Cortex of kidney (tissue), 1 donor: Measurements from ENCODE around the gene GRK5.
"Not testable (repeated sequence)": the region's sequence is repeated elsewhere in the genome, so short reads cannot be mapped to it uniquely, and the experiment has no call there.

ENCODE experiments used
- DNase-seq: peaks from one replicate; lab custom pipeline; 2025; lab: John Stamatoyannopoulos, UW

The GRK5 gene

GRCh38 chr10:119459681-119460340 lies 252.4 kb downstream of the GRK5 start:
- DNase-seq, result no peak

GRCh38 chr10:119460369-119461195 lies 253.2 kb downstream of the GRK5 start:
- no peak for DNase-seq

DNA sequence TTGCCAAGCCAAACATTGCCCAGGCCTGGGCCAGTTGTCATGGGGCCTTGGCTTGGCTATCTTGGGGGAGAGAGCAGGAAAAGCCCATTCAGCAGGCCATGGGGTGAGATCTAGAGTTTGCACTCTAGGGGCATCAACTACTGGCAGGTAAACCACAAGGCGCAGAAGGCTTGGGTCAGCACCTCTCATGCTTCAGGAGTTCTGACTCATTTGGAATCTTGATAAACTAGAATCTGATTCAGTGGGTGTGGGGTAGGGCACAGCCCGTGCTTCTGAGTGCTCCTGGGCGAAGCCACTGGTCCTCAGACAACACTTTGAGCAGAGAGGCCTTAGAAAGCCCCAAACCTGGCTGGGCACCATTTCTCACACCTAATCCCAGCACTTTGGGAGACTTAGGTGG lies 254.0 kb downstream of the GRK5 start:
- no peak for DNase-seq

DNA sequence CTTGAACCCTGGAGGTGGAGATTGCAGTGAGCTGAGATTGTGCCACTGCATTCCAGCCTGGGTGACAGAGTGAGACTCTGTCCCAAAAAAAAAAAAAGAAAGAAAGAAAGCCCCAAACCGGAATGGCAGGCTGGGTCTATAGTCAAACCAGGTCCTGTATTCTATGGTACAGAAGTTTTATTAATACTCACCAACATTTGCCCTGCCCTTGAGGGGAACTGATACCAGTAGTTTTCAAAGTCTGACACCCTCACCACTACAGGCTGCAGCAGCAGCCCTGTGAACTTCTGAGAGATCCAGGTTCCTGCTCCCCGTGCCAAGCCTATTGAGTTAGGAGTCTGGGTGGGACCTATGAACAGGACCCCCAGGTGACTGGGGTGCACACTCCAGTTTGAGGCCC lies 254.6 kb downstream of the GRK5 start:
- DNase-seq, result no peak

- DNase-seq, result no peak
Observed at GRCh38 chr10:119462773-119463172, 255.4 kb downstream of the GRK5 start.

GRCh38 chr10:119463195-119463594 lies 255.8 kb downstream of the GRK5 start:
- not testable (repeated sequence) for DNase-seq

DNA sequence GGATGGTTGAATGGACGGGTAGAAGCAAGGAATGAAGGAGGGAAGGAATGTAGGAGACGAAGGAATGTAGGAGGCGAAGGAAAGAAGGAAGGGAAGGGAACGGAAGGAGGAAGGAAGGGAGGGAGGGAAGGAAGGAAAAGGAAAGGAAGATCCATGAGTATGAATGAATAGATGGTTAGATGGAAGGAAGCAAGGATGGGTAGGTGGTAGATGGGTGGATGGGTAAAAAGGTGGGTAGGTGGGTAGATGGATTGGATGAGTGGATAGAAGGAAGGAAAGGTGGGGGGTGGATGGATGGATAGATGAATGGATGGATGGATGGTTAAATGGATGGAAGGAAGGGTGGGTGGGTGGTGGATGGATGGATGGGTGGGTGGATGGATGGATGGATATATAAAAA lies 257.7 kb downstream of the GRK5 start:
- DNase-seq, result no peak

- DNase-seq, result no peak
Observed at GRCh38 chr10:119466076-119466475, 258.7 kb downstream of the GRK5 start.

DNA sequence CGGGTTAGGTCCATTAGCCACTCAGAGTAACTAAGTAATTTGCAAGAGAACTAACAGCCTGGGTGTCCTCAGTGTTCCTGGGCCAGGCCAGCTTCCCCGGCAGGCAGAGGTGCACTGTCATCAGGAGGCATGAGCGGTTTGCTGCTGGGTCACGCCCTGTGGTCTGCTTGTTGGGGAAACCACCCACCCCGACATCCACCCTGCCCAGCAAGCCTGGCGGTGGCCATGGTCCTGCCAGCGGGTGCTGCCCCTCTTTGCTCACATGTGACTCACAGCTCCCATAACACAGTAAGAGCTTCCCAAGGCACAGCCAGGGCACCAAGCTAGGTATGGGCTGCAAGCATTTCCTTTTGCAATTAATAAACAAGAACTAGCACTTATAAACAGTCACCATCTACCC lies 259.3 kb downstream of the GRK5 start:
- DNase-seq, result no peak

DNA sequence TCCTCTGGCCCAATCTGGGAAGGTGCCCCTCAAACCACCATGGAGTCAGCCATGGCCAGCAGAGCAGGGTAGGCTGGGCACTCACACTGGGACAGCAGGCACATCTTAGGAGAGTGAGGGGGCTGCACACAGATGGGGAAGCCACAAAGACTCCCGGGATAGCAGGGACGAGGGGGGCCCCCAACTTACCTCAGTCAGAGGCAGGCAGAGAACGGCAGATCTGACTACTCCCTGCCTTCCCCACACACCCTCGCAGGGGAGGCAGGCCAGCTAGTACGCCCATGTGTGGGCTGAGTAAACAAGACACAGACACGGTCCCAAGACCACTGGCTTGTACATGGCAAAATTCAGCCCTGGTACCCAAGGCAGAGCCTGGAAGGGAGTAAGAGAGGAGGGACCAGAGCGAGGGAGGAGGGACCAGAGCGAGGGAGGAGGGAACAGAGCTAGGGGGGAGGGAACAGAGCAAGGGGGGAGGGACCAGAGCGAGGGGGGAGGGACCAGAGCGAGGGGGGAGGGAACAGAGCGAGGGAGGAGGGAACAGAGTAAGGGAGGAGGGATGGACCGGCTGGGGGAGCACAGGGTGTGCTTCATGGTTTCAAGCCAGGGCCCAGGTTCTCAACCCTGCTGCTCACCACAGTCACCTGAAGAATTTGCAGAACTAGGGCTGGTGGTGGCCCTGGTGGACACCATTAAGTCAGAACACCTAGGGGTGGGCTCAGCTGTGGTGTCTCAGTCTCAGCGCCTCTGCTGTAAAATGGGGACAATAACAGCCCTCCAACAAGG lies 261.4 kb downstream of the GRK5 start:
- no peak for DNase-seq

GRCh38 chr10:119469325-119469707 lies 261.9 kb downstream of the GRK5 start:
- DNase-seq, result no peak

DNA sequence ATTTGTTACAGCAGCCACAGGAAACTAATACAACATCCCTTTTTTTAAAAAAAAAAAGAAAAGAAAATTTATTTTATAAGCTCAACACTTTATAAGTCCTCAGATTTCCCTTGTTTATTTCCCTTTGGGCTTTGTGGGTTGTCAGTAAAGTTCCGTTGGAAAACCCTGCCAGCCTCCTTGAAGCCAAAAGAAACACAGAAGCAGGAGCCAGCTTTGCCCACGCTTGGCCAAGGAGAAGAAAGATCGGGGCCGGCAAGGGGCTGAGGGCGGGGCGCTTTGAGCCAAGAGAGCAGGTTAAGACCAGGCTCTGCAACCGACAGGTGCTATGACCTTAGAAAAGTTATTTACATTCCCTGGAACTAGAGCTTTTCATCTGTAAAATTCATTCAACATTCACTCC lies 262.5 kb downstream of the GRK5 start:
- DNase-seq, result no peak

GRCh38 chr10:119470920-119471702 lies 263.7 kb downstream of the GRK5 start:
- no peak for DNase-seq

- no peak for DNase-seq
Observed at GRCh38 chr10:119473771-119474170, 266.4 kb downstream of the GRK5 start.

GRCh38 chr10:119474606-119475005 lies 267.2 kb downstream of the GRK5 start:
- no peak for DNase-seq

GRCh38 chr10:119477444-119477843 lies 270.1 kb downstream of the GRK5 start:
- DNase-seq, result no peak

GRCh38 chr10:119478111-119478802 lies 270.9 kb downstream of the GRK5 start:
- DNase-seq, result no peak

GRCh38 chr10:119478811-119479341 lies 271.5 kb downstream of the GRK5 start:
- DNase-seq, result no peak

DNA sequence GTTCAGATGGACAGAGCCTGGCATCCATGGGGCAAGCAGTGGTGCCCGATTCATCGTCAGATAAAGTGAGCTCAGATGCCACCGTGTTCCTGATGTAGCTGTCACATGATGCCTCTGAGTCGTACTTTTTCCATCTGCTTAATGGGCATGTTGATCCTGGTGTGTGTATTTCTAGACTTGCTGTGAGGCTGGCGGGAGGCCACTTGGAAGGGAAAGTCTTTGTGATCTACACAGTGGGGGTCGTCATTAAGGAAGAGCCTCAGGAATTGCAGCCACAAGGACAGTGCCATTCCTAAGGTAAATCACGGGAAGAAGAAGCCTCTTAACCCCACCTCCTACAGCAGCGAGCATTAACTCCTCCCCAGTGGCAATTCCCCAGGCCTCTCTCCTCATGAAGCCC lies 272.2 kb downstream of the GRK5 start:
- no peak for DNase-seq

GRCh38 chr10:119480667-119481066 lies 273.3 kb downstream of the GRK5 start:
- DNase-seq, result no peak

- no peak for DNase-seq
Observed at GRCh38 chr10:119481781-119482426, 274.5 kb downstream of the GRK5 start.
